ENCODE data around the gene OAS3.
"Not testable (repeated sequence)": the region's sequence is repeated elsewhere in the genome, so short reads cannot be mapped to it uniquely, and the experiment has no call there.

OAS3 gene

DNA sequence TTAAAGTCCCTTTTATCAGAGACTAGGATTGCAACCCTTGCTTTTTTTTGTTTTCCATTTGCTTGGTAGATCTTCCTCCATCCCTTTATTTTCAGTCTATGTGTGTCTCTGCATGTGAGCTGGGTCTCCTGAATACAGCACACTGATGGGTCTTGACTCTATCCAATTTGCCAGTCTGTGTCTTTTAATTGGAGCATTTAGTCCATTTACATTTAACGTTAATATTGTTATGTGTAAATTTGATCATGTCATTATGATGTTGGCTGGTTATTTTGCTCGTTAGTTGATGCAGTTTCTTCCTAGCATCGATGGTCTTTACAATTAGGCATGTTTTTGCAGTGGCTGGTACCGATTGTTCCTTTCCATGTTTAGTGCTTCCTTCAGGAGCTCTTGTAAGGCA, 18.9 kb downstream of the OAS3 start:
- DNase-seq (ENCODE audit: low read depth): not testable (repeated sequence)

DNA sequence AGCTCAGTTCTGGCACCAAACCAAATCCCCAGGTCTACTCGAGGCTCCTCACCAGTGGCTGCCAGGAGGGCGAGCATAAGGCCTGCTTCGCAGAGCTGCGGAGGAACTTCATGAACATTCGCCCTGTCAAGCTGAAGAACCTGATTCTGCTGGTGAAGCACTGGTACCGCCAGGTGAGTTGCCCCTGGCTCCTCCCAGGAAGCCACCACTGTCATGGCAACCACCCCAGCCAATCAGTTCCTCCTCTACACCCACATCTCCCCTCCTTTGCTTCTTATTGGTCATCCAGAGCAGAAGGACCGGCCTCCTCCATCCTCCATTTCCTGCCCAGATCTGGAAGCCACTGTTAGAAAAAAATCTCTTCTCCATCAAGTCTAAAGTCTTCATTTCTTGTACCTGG, 22.8 kb downstream of the OAS3 start:
- DNase-seq (ENCODE audit: low read depth): no peak

DNA sequence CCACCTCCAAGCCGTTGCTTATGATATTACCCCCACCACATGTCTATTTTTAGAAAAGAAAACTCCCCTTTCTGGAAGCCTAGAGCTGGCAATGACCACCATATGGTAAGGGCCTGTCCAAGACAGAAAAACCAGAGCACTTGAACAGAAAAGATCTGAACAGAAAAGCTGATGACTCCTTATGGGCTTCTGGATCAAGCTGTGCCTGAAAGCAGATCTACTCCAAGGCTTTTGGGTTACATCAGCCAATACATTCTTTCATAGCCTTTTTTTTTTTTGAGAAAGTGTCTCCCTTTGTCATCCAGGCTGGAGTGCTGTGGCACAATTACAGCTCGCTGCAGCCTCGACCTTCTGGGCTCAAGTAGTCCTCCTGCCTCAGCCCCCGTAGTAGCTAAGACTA, 23.3 kb downstream of the OAS3 start:
- DNase-seq (ENCODE audit: low read depth): no peak

DNA sequence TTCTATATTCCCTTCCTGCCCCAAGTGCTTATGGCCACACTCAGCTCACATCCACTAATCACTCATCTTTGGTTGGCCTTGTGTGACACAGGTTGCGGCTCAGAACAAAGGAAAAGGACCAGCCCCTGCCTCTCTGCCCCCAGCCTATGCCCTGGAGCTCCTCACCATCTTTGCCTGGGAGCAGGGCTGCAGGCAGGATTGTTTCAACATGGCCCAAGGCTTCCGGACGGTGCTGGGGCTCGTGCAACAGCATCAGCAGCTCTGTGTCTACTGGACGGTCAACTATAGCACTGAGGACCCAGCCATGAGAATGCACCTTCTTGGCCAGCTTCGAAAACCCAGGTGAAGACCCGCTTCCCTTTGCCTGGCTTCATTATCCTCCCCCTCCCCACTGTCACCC, 24.3 kb downstream of the OAS3 start:
- DNase-seq (ENCODE audit: low read depth): no peak

DNA sequence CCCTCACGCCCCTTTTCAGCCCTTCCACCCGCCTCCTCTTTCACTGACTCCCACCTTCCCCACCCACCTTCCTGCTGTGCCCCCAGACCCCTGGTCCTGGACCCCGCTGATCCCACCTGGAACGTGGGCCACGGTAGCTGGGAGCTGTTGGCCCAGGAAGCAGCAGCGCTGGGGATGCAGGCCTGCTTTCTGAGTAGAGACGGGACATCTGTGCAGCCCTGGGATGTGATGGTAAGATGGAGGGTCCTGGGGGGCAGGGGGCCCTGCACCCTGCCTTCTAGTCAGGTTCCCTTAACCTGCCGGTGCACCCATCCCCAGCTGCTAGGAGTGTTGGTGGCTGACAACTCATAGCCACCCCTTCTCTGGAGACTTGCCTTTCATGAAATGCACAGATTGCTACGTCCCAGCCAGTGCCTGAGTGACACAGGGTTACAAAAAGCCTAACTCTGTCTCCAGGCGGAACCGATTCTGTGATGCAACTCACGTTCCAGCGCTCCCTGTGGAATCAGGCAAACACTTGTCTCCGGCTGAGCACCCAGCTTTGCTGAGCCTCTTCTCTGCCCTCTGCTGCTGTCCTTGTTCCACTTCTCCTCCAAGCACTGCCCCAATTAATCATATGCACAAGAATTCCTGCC, 25.1 kb downstream of the OAS3 start:
- DNase-seq (ENCODE audit: low read depth): no peak

DNA sequence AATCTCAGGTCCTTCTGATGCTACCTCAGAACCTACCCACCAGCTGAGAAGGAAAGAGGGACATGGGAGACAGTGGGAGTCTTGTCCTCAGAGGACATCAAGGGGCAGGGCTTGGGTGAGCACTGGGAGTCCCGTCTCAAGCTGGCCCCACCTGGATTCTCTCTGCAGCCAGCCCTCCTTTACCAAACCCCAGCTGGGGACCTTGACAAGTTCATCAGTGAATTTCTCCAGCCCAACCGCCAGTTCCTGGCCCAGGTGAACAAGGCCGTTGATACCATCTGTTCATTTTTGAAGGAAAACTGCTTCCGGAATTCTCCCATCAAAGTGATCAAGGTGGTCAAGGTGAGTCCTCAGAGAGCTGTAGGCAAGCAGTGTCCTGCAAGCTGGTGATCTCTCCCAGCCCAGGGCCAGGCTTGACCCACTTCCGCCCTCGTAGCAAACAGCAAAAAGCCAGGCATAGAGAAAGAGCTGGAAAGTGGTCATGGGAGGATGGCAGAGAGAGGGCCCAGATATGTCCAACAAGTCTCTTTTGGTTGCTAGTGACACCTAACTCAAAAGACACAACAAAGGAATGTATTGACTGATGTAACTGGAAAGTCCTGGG, 25.9 kb downstream of the OAS3 start:
- no peak for DNase-seq (ENCODE audit: low read depth)

DNA sequence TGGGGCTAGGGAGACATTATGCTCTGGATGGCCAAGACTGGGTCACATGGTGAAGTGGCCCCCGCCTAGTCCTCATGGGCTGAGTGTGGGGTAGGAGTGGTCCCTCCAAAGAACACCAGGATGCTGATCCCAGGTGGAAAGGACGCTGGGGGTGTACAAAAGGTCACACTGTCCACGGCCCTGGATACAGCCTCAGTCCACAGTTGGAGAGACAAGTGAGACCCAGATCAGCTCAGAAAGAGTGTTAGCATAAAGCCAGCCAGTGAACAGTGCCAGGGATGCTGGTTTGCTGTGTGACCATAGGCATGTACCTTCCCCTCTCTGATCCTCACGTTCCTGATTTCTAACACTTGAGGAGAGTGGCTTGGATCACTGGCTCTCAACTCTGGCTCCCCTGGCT, 26.6 kb downstream of the OAS3 start:
- no peak for DNase-seq (ENCODE audit: low read depth)

DNA sequence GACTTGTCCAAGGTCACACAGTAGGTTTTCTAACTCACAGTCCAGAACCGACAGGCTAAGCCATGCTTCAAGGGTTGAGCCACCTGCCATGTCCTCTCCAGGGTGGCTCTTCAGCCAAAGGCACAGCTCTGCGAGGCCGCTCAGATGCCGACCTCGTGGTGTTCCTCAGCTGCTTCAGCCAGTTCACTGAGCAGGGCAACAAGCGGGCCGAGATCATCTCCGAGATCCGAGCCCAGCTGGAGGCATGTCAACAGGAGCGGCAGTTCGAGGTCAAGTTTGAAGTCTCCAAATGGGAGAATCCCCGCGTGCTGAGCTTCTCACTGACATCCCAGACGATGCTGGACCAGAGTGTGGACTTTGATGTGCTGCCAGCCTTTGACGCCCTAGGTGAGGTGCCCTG, 27.4 kb downstream of the OAS3 start:
- DNase-seq (ENCODE audit: low read depth): no peak

DNA sequence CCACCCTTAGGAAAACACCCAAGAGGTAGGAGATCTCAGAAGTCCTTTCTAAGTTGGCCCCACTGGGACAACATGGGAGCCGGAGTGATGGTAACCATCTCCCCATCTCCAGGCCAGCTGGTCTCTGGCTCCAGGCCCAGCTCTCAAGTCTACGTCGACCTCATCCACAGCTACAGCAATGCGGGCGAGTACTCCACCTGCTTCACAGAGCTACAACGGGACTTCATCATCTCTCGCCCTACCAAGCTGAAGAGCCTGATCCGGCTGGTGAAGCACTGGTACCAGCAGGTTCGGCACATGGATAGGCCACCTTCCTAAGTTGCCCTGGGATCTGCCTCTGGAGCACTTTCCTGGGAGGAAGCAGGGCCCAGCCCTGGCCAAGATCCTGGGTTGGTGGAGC, 29.0 kb downstream of the OAS3 start:
- no peak for DNase-seq (ENCODE audit: low read depth)

DNA sequence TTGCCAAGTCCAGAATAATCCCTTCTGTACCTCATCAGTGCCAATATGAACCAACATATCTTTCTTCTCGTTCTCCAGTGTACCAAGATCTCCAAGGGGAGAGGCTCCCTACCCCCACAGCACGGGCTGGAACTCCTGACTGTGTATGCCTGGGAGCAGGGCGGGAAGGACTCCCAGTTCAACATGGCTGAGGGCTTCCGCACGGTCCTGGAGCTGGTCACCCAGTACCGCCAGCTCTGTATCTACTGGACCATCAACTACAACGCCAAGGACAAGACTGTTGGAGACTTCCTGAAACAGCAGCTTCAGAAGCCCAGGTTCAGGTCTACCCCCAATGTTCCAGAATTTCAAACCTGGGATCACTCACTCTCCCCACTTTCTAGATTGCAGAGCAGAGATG, 29.6 kb downstream of the OAS3 start:
- no peak for DNase-seq (ENCODE audit: low read depth)

DNA sequence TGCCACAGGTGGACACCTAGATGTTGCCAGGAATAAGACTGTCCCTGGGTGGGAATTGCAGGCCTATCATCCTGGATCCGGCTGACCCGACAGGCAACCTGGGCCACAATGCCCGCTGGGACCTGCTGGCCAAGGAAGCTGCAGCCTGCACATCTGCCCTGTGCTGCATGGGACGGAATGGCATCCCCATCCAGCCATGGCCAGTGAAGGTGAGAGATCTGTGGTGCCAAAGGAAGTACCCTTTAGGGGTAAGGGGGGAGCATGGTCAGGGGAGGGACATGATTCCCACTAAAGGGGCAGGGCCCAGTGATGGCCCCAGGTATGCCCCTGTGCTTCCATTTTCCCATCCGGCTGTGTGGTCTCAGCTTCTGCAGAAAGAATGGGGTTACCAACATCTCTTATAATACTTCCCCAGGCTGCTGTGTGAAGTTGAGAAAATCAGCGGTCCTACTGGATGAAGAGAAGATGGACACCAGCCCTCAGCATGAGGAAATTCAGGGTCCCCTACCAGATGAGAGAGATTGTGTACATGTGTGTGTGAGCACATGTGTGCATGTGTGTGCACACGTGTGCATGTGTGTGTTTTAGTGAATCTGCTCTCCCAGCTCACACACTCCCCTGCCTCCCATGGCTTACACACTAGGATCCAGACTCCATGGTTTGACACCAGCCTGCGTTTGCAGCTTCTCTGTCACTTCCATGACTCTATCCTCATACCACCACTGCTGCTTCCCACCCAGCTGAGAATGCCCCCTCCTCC, 31.5 kb downstream of the OAS3 start:
- DNase-seq (ENCODE audit: low read depth): no peak

DNA sequence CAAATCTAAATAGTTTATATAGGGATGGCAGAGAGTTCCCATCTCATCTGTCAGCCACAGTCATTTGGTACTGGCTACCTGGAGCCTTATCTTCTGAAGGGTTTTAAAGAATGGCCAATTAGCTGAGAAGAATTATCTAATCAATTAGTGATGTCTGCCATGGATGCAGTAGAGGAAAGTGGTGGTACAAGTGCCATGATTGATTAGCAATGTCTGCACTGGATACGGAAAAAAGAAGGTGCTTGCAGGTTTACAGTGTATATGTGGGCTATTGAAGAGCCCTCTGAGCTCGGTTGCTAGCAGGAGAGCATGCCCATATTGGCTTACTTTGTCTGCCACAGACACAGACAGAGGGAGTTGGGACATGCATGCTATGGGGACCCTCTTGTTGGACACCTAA, 32.1 kb downstream of the OAS3 start:
- no peak for DNase-seq (ENCODE audit: low read depth)

DNA sequence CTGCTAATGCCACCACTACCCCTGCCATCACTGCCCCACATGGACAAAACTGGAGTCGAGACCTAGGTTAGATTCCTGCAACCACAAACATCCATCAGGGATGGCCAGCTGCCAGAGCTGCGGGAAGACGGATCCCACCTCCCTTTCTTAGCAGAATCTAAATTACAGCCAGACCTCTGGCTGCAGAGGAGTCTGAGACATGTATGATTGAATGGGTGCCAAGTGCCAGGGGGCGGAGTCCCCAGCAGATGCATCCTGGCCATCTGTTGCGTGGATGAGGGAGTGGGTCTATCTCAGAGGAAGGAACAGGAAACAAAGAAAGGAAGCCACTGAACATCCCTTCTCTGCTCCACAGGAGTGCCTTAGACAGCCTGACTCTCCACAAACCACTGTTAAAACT, 33.0 kb downstream of the OAS3 start:
- DNase-seq (ENCODE audit: low read depth): no peak

DNA sequence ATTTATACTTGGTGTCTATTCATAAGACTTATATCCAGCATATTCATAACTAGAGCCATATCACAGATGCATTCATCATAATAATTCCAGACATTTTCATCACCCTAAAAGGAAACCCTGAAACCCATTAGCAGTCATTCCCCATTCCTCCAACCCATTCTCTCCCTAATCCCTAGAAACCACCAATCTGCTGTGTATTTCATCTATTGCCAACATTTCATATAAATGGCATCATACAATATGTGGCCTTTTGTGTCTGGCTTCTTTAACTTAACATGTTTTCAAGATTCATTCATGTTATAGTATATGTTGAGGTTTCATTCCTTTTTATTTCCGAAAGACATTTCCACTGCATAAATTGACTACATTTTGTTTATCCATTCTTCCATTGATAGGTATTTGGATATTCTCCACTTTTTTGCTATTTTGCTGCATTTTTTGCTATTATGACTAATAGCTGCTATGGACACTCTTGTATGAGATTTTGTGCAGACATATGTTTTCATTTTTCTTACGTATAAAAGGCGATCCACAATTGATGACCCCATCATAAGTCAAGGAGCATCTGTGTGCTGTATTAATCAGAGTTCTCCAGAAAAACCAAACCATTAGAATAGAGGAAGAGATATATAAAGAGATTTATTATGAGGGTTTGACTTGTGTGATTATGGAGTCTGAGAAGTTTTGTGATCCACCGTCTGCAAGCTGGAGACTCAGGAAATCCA, 34.9 kb downstream of the OAS3 start:
- no peak for DNase-seq (ENCODE audit: low read depth)

DNA sequence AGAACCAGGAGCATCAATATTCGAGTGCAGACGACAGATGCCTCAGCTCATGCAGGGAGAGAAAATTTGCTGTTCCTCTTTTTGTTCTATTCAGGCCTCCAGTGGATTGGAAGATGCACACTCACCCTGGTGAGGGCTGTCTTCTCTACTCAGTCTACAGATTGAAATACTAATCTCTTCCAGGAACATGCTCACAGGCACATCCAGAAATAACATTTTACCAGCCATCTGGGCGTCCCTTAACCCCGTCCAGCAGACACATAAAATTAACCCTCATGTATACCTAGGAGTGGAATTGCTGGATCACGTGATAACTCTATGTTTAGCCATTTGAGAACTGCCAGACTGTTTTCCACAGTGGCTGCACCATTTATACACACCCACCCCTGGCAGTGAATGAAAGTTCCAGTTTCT, 35.6 kb downstream of the OAS3 start:
- DNase-seq (ENCODE audit: low read depth): no peak

DNA sequence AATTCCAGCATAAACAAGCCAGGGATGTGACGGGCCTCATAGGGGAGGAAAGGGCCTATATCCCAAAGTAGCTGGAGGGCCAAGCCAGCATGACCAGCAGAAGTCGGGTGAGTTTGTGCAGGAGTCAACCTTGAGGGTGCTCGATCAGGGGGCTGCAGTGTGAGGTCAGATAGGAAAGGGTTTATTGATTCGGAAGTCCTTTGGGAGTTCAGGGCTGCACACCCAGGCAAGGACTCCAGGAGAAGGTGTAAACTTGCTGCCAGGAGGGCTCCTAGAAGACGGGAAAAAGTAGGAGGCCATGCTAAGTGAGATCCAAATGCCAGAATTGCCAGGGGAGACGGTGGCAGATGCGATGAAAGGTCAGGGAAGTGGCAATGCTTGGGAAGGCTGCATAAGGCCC, 36.6 kb downstream of the OAS3 start:
- DNase-seq (ENCODE audit: low read depth): no peak

DNA sequence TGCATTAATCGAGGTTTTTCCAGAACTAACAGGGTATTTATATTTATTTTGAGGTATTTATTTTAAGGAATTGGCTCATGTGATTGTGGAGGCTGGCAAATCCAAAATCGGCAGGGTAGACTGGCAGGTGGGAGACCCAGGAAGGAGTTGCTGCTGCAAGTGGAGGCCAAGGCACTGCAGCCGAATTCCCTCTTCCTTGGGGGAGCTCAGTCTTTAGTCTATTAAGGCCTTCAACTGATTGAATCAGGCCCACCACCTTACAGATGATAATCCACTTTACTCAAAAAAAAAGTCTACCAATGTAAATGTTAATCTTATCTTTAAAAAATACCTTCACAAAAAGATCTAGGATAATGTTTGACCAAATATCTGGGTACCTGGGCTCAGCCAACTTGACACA, 38.9 kb downstream of the OAS3 start:
- DNase-seq (ENCODE audit: low read depth): no peak

DNA sequence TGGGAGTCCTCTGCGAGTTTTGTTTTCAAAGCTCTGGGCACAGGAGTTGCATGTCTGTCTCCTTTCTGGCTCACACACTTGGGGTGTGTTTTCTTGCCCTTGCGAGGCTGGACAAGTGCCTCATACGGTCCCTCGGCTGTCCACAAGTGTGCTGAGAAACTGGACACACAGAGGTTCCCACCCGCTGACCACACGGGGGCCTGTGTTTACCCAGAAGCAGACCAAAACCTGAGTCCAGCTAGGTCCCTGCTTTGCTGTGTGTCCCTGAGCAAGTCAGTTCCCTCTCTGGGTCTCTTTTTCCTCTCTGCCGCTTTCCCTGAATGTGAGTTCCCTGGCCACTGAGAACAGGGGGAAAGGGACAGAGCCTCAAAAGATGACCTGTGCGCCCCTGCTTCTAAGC, 39.4 kb downstream of the OAS3 start:
- DNase-seq (ENCODE audit: low read depth): no peak

DNA sequence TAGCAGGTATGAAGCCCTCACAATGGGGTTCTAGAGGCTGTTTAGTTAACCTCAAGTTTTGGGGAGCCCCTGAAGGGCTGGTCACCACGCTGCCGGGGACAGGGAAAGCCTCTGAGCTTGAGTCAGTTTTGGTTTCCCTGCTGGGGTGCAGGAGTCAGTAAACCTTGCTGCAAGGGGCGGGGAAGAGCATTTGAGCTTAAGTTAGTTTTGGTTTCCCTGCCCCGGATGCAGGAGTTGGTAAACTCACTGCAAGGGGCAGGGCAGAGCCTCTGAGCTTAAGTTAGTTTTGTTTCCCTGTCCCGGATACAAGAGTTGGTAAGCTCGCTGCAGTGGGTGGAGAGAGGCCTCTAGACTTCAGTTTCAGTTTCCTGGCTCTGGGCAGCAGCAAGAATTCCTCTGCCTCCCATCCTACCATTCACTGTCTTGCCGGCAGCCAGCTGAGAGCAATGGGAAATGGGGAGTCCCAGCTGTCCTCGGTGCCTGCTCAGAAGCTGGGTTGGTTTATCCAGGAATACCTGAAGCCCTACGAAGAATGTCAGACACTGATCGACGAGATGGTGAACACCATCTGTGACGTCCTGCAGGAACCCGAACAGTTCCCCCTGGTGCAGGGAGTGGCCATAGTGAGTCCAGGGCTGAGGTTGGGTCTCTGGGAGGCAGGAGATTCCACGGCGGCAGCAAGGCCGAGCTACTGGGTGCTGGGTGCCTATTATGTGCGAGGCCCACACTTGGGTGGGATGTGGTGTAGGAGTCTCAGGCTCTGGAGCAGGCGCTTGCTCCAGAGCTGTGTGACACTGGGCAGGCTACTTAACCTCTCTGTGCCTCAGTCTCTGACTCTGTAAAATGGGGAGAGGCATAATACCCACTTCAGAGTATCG, 40.1 kb downstream of the OAS3 start, which contains the start of gene OAS2:
Gene OAS2, plus strand, starts transcription at position 357 of the 878 bp plus-strand sequence. Its CDS starts 90 bp downstream, at position 447.
- peak; percentile 56 for DNase-seq (ENCODE audit: low read depth)

DNA sequence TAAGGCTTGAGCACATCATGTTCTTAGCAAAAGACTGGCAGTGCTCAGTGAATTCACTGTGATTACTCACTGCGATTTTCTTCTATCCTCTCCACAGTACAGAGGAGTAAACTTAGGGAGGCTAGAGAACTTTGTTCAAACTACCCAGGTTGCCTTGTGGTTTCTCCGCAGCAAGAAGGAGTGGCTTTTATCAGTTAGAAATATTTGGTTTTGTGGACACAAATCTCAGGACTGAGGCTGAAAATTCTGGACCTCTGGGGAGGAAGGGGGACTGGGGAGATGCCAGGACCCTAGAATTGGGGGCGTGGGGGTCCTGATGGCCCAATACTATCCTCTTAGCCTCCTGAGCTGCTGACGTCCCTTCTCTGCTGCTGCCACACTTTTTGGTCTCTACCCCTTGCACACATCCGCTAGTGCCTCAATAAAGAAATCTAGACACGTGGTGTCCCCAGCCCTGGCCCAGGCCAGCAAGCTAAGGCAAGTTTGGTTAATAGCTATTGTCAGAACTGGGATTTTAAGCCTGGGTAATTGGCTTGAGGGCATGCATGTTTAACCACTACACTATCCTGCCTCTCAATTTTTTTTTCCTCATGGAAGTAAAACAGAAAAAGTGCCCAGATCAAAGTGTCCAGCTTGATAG, 40.9 kb downstream of the OAS3 start:
- peak; percentile 21 for DNase-seq (ENCODE audit: low read depth)

DNA sequence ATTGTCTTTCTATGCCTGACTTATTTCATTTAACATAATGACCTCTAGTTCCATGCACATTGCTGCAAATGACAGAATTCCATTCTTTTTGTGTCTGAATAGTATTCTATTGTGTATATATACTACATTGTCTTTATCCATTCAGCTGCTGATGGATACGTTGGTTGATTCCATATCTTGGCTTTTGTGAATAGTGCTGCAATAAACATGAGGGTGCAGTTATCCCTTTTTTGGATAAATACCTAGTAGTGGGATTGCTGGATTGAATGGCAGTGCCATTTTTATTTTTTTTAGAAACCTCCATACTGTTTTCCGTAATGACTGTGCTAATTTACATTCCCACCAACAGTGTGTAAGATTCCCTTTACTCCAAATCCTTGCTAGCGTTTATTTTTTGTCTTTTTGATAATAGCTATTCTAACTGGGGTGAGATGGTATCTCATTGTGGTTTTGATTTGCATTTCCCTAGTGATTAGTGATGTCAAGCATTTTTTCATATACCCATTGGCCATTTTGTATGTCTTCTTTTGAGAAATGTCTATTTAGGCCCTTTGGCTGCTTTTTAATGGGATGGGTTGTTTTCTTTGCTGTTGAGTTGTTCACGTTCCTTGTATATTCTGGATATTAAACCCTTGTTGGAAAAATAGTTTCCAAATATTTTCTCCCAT, 42.4 kb downstream of the OAS3 start:
- no peak for DNase-seq (ENCODE audit: low read depth)
